Naive thymus-derived CD4-positive, alpha-beta T cell (primary cell): ENCODE results near the gene SORL1. TPM values are rescaled to one million over a fixed set of nuclear protein-coding genes. Genes with fewer than 3 reads are reported as not detected.

ENCODE experiments used
- ATAC-seq: fragments of 150-1000 bp; cut with Tn5 transposase; 2 replicates; pipeline ENCODE4 v1.10.0; 2021; ENCODE audit warnings: mild to moderate bottlenecking, moderate library complexity
- CTCF ChIA-PET: fragments of 350-600 bp; sonication (Branson Sonifier 250); formaldehyde crosslinking; loops from one replicate; lab custom pipeline; 2021; ENCODE audit warnings: antibody characterized with exemption; lab: Charles Lee
- POLR2A ChIA-PET: fragments of 350-600 bp; sonication (Branson Sonifier 250); formaldehyde crosslinking; loops from one replicate; lab custom pipeline; 2021; ENCODE audit warnings: antibody characterized with exemption, inconsistent platforms; lab: Charles Lee
- DNase-seq, 9 donors: peaks; one replicate each; pipeline versions ENCODE4 v3.0.0 to v3.0.0-alpha.2; 2020 to 2022; ENCODE audit warnings: mixed read lengths in 1 of 9
- H3K27ac ChIP-seq: one replicate; pipeline ENCODE4 v1.7.0; 2013; ENCODE audit warnings: mild to moderate bottlenecking, low read depth, low read length, moderate library complexity
- H3K27me3 ChIP-seq, 2 donors: one replicate each; pipeline ENCODE4 v1.7.0; 2013; ENCODE audit warnings: low read length in 2 of 2, mild to moderate bottlenecking in 2 of 2, moderate library complexity in 2 of 2; ENCODE audit not compliant: control insufficient read depth in 2 of 2, insufficient read depth in 2 of 2
- H3K36me3 ChIP-seq, 3 experiments: 1 replicate in 2 of 3; 2 replicates in 1 of 3; pipeline ENCODE4 v1.7.0; 2013; ENCODE audit warnings: low read length in 3 of 3, mild to moderate bottlenecking in 3 of 3, moderate library complexity in 1 of 3; ENCODE audit not compliant: insufficient read depth in 3 of 3, control insufficient read depth in 2 of 3
- H3K4me1 ChIP-seq, 2 donors: one replicate each; pipeline ENCODE4 v1.7.0; 2013; ENCODE audit warnings: low read length in 2 of 2, mild to moderate bottlenecking in 2 of 2, moderate library complexity in 1 of 2; ENCODE audit not compliant: control insufficient read depth in 2 of 2, insufficient read depth in 2 of 2
- H3K4me3 ChIP-seq: 2 replicates; pipeline ENCODE4 v1.7.0; 2013; ENCODE audit warnings: mild to moderate bottlenecking, low read length
- H3K9me3 ChIP-seq, 3 experiments: 1 replicate in 2 of 3; 2 replicates in 1 of 3; pipeline ENCODE4 v1.7.0; 2013; ENCODE audit warnings: low read length in 3 of 3; ENCODE audit not compliant: control insufficient read depth in 2 of 3
- H3K27ac Mint-ChIP-seq, 9 donors: one replicate each; pipeline ENCODE4 v1.8.0; 2020 to 2022; ENCODE audit warnings: mixed read lengths in 9 of 9, mild to moderate bottlenecking in 8 of 9, moderate library complexity in 5 of 9, inconsistent platforms in 2 of 9
- H3K27me3 Mint-ChIP-seq, 5 donors: one replicate each; pipeline ENCODE4 v1.8.0; 2021 to 2022; ENCODE audit warnings: mixed read lengths in 5 of 5, mild to moderate bottlenecking in 1 of 5
- H3K36me3 Mint-ChIP-seq, 5 donors: one replicate each; pipeline ENCODE4 v1.8.0; 2020 to 2022; ENCODE audit warnings: mixed read lengths in 5 of 5, mild to moderate bottlenecking in 3 of 5, inconsistent platforms in 1 of 5
- H3K4me1 Mint-ChIP-seq, 7 donors: one replicate each; pipeline ENCODE4 v1.8.0; 2020 to 2022; ENCODE audit warnings: mixed read lengths in 7 of 7, mild to moderate bottlenecking in 3 of 7, inconsistent platforms in 1 of 7
- H3K4me3 Mint-ChIP-seq, 10 donors: one replicate each; pipeline ENCODE4 v1.8.0; 2020 to 2022; ENCODE audit warnings: mild to moderate bottlenecking in 10 of 10, mixed read lengths in 10 of 10, moderate library complexity in 6 of 10, inconsistent platforms in 2 of 10
- H3K9me3 Mint-ChIP-seq, 11 donors: one replicate each; pipeline ENCODE4 v1.8.0; 2020 to 2022; ENCODE audit warnings: mixed read lengths in 11 of 11, mild to moderate bottlenecking in 4 of 11, inconsistent platforms in 1 of 11, moderate library complexity in 1 of 11
- intact Hi-C, 2 donors: fragments of 100-400 bp; cut with micrococcal nuclease; formaldehyde crosslinking; loops; one replicate each; pipeline ENCODE4 v1.15.1; 2023
- polyA plus RNA-seq, 2 donors: library from polyadenylated mRNA; unstranded; fragments of 300-500 nt; fragmentation: Illumina TruSeq; gene quantifications; one replicate each; pipeline ENCODE4 v1.2.3, GENCODE V29; 2021
- total RNA-seq, 6 experiments: library from RNA in 5 of 6; stranded (reverse) in 5 of 6; gene quantifications; 1 replicate in 5 of 6; 2 replicates in 1 of 6; pipeline ENCODE4 v1.2.3 and lab custom pipeline; 2021 to 2026

The SORL1 gene
- total and polyA plus RNA-seq, 7 experiments from 2014 or later: 165 to 555 (median 321) TPM

- intact Hi-C loops: no loop called here
- DNase-seq (no peak), ATAC-seq (no peak)
- peaks cover 12 to 82% (median 30%) of the 10 kb centered on the region in 3 experiments for H3K36me3 ChIP-seq
- H3K4me3 Mint-ChIP-seq: no peak overlapping the region
- H3K27me3 ChIP-seq: no peaks in the 10 kb centered on the region
- no peaks in the 10 kb centered on the region for H3K9me3 ChIP-seq
- ChIA-PET POLR2A (interaction anchor here (1.0 to 1.2 kb wide), 2 partner anchors 8 to 54 kb away, joined by 3 to 4 read pairs; no protein-coding TSS in a partner anchor), CTCF (no interaction called here)
- H3K4me1 Mint-ChIP-seq: peaks cover 28 to 54% (median 44%) of the 10 kb centered on the region in 7 donors
- H3K4me1 ChIP-seq: peaks cover 0 to 2% of the 10 kb centered on the region in 2 donors
- H3K27me3 Mint-ChIP-seq: no peaks in the 10 kb centered on the region
- H3K9me3 Mint-ChIP-seq: peaks cover 0 to 22% (median 5%) of the 10 kb centered on the region in 11 donors
- no peak overlapping the region for H3K27ac ChIP-seq
- peaks cover 27 to 88% (median 73%) of the 10 kb centered on the region in 5 donors for H3K36me3 Mint-ChIP-seq
- H3K27ac Mint-ChIP-seq: peak overlapping the region in 6 of 9 donors; percentile 45 to 84 (median 76)
- H3K4me3 ChIP-seq: no peak overlapping the region
Observed at GRCh38 chr11:121522043-121522941, 70.2 kb downstream of the SORL1 start.

- H3K9me3 ChIP-seq: no peaks in the 10 kb centered on the region
- H3K27ac ChIP-seq: no peak overlapping the region
- peaks cover 15 to 74% (median 28%) of the 10 kb centered on the region in 3 experiments for H3K36me3 ChIP-seq
- peaks cover 0 to under 1% of the 10 kb centered on the region in 2 donors for H3K4me1 ChIP-seq
- peak overlapping the region in 1 of 10 donors; percentile 27 for H3K4me3 Mint-ChIP-seq
- H3K9me3 Mint-ChIP-seq: peaks cover 0 to 26% (median 5%) of the 10 kb centered on the region in 11 donors
- H3K36me3 Mint-ChIP-seq: peaks cover 22 to 88% (median 71%) of the 10 kb centered on the region in 5 donors
- DNase-seq (no peak), ATAC-seq (no peak)
- ChIA-PET CTCF (no interaction called here), POLR2A (interaction anchor here (1.1 kb wide), 1 partner anchor 59 kb away, joined by 5 read pairs; no protein-coding TSS in a partner anchor)
- intact Hi-C loops: no loop called here
- H3K4me1 Mint-ChIP-seq: peaks cover 21 to 47% (median 37%) of the 10 kb centered on the region in 7 donors
- H3K4me3 ChIP-seq: no peak overlapping the region
- peak overlapping the region in 7 of 9 donors; percentile 7 to 80 (median 58) for H3K27ac Mint-ChIP-seq
- no peaks in the 10 kb centered on the region for H3K27me3 ChIP-seq
- no peaks in the 10 kb centered on the region for H3K27me3 Mint-ChIP-seq
Observed at GRCh38 chr11:121523581-121524232, 71.6 kb downstream of the SORL1 start.

- H3K4me3 ChIP-seq: no peak overlapping the region
- no peaks in the 10 kb centered on the region for H3K27me3 Mint-ChIP-seq
- ATAC-seq (no peak), DNase-seq (no peak)
- peak overlapping the region in 1 of 10 donors; percentile 27 for H3K4me3 Mint-ChIP-seq
- H3K9me3 ChIP-seq: no peaks in the 10 kb centered on the region
- H3K27ac ChIP-seq: no peak overlapping the region
- peaks cover 22 to 92% (median 76%) of the 10 kb centered on the region in 5 donors for H3K36me3 Mint-ChIP-seq
- H3K9me3 Mint-ChIP-seq: peaks cover 0 to 28% (median 5%) of the 10 kb centered on the region in 11 donors
- peaks cover 23 to 47% (median 38%) of the 10 kb centered on the region in 7 donors for H3K4me1 Mint-ChIP-seq
- H3K27me3 ChIP-seq: no peaks in the 10 kb centered on the region
- H3K36me3 ChIP-seq: peaks cover 19 to 75% (median 31%) of the 10 kb centered on the region in 3 experiments
- POLR2A ChIA-PET: interaction anchor here (1.1 kb wide), 1 partner anchor 60 kb away, joined by 5 read pairs; no protein-coding TSS in a partner anchor
- intact Hi-C loops: no loop called here
- CTCF ChIA-PET: no interaction called here
- H3K4me1 ChIP-seq: no peaks in the 10 kb centered on the region
- peak overlapping the region in 5 of 9 donors; percentile 45 to 80 (median 64) for H3K27ac Mint-ChIP-seq
Observed at GRCh38 chr11:121524233-121524631, 72.1 kb downstream of the SORL1 start.

- POLR2A ChIA-PET: interaction anchor here (0.7 to 0.8 kb wide), 2 partner anchors 83 to 1084 kb away, joined by 3 to 4 read pairs; no protein-coding TSS in a partner anchor
- Histone ChIP-seq H3K9me3 (peaks cover 4 to 9% (median 5%) of the 10 kb centered on the region in 3 experiments), H3K27ac (no peak overlapping the region), H3K4me1 (no peaks in the 10 kb centered on the region), H3K27me3 (no peaks in the 10 kb centered on the region), H3K4me3 (no peak overlapping the region), H3K36me3 (peaks cover 21 to 77% (median 38%) of the 10 kb centered on the region in 3 experiments)
- Mint-ChIP-seq H3K36me3 (peaks cover 21 to 92% (median 83%) of the 10 kb centered on the region in 5 donors), H3K27ac (peak overlapping the region in 3 of 9 donors; percentile 20 to 87 (median 47)), H3K4me3 (no peak overlapping the region), H3K27me3 (no peaks in the 10 kb centered on the region), H3K9me3 (peaks cover 3 to 37% (median 14%) of the 10 kb centered on the region in 11 donors), H3K4me1 (peaks cover 18 to 43% (median 37%) of the 10 kb centered on the region in 7 donors)
- DNase-seq (no peak), ATAC-seq (no peak)
- CTCF ChIA-PET: no interaction called here
- intact Hi-C loops: no loop called here
Observed at GRCh38 chr11:121525376-121525775, 73.3 kb downstream of the SORL1 start.

GRCh38 chr11:121530257-121530656 is 78.1 kb downstream of the SORL1 start:
- Histone ChIP-seq H3K27ac (no peak overlapping the region), H3K4me1 (no peaks in the 10 kb centered on the region), H3K36me3 (peaks cover 31 to 72% (median 32%) of the 10 kb centered on the region in 3 experiments), H3K9me3 (peaks cover 4 to 12% (median 6%) of the 10 kb centered on the region in 3 experiments), H3K27me3 (no peaks in the 10 kb centered on the region), H3K4me3 (no peak overlapping the region)
- peaks cover 11 to 56% (median 44%) of the 10 kb centered on the region in 7 donors for H3K4me1 Mint-ChIP-seq
- H3K27ac Mint-ChIP-seq: peak overlapping the region in 7 of 9 donors; percentile 1 to 62 (median 34)
- H3K27me3 Mint-ChIP-seq: no peaks in the 10 kb centered on the region
- ChIA-PET CTCF (no interaction called here), POLR2A (no interaction called here)
- peaks cover 4 to 37% (median 14%) of the 10 kb centered on the region in 11 donors for H3K9me3 Mint-ChIP-seq
- H3K36me3 Mint-ChIP-seq: peaks cover 22 to 85% (median 74%) of the 10 kb centered on the region in 5 donors
- ATAC-seq: no peak
- no peak for DNase-seq
- intact Hi-C loops: loop anchor here in 1 of 2 donors (5.0 kb wide), 1 partner anchor 33 kb away; no protein-coding TSS in a partner anchor
- H3K4me3 Mint-ChIP-seq: no peak overlapping the region

GRCh38 chr11:121533601-121534000 is 81.5 kb downstream of the SORL1 start:
- Histone ChIP-seq H3K4me3 (no peak overlapping the region), H3K4me1 (peaks cover 0 to 9% of the 10 kb centered on the region in 2 donors), H3K27me3 (no peaks in the 10 kb centered on the region), H3K36me3 (peaks cover 30 to 86% (median 31%) of the 10 kb centered on the region in 3 experiments), H3K9me3 (peaks cover 4 to 12% (median 6%) of the 10 kb centered on the region in 3 experiments), H3K27ac (peak overlapping the region; percentile 37)
- Mint-ChIP-seq H3K9me3 (peaks cover 4 to 24% (median 13%) of the 10 kb centered on the region in 11 donors), H3K27me3 (no peaks in the 10 kb centered on the region), H3K36me3 (peaks cover 22 to 83% (median 65%) of the 10 kb centered on the region in 5 donors), H3K4me1 (peaks cover 29 to 64% (median 52%) of the 10 kb centered on the region in 7 donors), H3K4me3 (peak overlapping the region in 2 of 10 donors; percentile 3 to 13), H3K27ac (peak overlapping the region in 8 of 9 donors; percentile 22 to 88 (median 63))
- CTCF ChIA-PET: no interaction called here
- DNase-seq: no peak
- ATAC-seq: no peak
- intact Hi-C loops: loop anchor here in 1 of 2 donors (5.0 kb wide), 1 partner anchor 36 kb away; no protein-coding TSS in a partner anchor
- POLR2A ChIA-PET: interaction anchor here (0.6 to 1.1 kb wide), 4 partner anchors 80 to 209 kb away, joined by 3 to 4 read pairs (median 4); no protein-coding TSS in a partner anchor
